GM19397 (cell line): ENCODE results near the gene ATP4A.

Experiments used
- ATAC-seq: cut with Tn5 transposase; IDR thresholded peaks from one replicate; pipeline ENCODE4 v1.9.1; 2021; ENCODE audit warnings: mild to moderate bottlenecking, moderate library complexity; ENCODE audit not compliant: unreplicated experiment

Gene ATP4A

GRCh38 chr19:35502751-35503150, 60.7 kb downstream of the ATP4A start:
- no peak for ATAC-seq

GRCh38 chr19:35501684-35502083, 61.8 kb downstream of the ATP4A start:
- ATAC-seq = no peak

- no peak for ATAC-seq
Measured at GRCh38 chr19:35500611-35501010, 62.8 kb downstream of the ATP4A start.
